ENCODE data around the gene PYCR2.

The PYCR2 gene

DNA sequence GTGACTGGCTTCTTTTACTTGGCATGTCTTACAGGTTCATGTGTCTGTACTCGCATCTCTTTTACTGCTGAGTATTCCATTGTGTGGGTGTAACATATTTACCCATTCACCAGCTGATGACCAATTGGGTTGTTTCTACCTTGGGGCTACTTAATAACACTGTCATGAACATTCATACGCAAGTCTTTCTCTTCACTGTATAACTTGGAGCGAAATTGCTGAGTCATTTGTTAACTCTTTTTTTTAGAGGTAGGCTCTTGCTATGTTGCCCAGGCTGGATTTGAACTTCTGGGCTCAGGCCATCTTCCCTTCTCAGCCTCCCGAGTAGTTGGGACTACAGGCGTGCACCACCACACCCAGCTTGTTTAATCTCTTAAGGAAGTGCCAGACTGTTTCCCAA is 6.5 kb downstream of the PYCR2 start:
- no peak for DNase-seq

DNA sequence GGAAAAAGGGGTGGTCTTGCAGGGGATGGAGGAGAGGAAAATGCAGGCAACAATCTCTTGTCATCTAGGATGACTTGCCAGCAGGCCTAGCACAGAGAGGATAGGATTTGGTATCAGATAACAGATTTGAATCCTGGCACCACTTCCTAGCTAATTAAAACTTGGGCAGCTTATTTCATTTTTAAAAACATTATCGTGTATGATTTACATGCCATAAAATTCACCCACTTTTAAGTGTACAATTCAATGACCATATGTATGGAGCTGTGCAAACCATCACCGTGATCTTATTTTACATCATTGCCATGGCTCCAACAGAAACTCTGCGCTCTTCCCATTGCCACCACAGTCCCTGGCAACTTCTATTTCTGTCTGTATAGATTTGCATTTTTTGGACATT is 6.9 kb downstream of the PYCR2 start:
- DNase-seq: no peak

DNA sequence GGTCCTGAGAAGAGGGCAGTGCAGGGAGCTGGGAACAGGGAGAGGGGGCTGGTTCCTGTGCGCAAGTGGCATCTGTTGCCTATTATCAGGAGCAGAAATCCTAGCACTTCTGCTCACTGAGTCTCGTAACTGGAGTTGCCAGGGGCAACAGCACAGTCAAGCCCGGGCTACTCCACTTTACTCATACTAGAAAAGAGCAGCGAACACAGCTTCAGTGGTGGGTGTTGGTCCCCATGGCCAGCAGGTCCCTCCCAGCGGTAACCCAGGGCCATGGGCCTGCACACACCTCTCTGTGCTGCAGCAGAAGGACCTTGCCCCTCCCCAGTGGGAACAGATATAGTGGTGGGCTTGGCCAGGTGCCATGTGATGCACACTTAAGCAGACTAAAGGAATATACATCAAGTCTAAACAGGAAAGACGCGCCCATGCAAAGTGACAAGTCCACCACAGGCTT is 8.5 kb downstream of the PYCR2 start:
- DNase-seq: no peak

DNA sequence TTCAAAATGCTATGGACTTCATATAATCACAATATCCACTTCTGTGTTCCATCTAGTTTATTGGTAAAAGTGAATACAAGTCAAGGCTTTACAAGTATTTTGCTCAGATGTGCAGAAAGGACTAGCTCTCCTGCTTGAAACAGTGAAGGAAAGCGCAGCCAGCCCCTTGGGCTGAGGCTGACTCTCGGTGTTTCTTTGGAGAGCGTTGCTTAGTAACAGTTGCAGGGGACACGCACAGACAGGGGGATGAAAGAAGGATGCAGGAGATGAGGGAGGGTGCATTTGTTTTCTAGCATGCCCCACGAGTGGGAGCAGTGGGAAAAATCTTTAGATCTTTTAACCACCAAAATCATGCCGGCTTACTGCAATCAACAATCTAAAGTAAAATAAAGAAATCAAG is 9.1 kb downstream of the PYCR2 start:
- no peak for DNase-seq

DNA sequence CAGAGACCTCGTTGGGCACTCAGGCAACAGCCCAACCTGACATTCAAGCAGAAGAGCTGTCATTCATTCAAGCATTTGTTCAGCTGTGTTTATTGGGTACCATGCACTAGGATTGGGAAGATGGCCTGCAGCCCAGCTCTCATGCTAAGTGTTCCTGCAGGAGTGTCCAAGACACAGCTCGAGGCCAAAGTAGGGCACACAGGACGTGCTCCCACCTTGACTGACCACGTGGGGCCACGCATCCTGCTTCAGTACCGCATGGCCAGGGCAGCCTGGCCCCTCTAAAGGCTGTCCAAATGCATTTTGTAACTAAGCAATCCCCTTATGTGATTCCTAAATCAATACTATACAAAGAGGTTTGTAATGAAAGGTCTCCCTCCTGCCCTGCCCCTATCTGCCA is 9.7 kb downstream of the PYCR2 start:
- no peak for DNase-seq

DNA sequence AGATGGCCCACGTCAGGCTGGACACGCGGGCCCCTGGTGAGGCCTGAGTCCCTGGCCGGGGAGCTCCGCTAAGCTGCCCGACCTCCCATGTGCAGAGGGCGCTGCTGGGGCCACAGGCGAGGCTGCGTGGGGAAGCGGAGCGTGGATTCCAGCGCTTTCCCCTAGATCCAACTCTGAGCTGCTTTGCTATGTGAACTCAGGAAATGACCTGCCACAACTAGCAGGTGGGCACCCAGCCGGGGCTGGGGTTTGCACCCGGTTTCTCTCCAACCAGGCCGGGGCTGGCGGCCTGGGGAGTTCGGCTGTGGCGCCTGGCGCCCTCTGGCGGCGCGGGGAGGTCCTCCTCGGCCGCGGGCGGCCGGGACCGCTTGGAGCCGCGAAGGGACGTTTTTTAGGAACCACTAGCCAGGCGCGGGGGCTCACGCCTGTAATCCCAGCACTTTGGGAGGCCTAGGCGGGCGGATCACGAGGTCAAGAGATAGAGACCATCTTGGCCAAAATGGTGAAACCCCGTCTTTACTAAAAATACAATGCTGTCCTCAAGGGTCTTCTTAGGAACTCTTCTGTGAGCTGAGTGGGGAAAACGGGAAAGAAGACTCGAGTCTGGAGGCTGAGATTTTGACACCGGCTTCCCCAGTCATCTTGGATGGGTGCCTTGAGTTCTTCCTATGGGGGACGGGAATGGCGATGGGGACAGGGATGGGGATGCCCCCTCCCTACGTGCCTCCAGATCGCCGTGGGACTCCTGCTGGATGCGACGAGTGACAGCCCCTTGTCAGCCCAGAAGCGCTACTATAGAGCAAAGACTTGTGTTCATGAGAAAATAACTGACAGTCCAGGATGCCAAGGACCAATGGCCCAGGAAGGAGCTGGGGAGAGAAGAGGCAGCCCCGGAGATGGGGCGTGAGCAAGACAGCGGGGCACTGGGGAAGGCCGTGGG is 12.6 kb downstream of the PYCR2 start:
- DNase-seq: no peak

DNA sequence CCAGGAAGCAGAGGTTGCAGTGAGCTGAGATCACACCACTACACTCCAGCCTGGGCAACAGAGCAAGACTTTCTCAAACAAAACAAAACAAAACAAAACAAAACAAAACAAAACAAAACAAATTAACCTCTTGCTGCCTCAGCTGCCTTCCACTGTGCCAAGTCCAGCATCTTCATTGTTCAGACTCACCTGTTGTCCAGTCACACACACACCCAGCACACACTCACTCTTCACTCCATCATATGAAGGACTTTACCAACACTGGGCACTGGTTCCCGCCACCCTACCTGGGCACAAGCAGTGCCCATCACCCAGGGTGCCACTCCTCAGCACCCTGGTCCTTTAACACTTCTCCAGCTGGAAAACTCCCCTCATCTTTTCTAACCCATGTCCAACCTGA is 14.6 kb downstream of the PYCR2 start:
- DNase-seq: no peak

DNA sequence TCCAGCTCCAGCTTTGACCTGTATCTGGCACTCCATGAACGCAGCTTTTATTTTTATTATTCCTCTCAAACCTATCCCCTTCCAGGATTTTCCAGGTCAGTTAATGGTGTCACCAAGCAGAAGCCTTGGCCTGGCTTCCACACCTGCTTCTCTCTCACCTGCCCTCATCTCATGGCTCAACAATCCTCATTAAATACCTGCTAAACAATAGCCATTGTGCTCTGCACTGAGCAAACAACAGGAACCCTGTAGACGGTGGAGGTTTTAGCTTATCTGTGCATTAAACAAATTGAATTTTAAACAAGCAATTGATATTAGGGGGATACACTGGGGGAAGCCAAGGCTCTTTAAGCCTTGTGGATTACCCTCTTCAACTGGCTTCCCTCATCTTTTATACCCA is 15.3 kb downstream of the PYCR2 start:
- no peak for DNase-seq

DNA sequence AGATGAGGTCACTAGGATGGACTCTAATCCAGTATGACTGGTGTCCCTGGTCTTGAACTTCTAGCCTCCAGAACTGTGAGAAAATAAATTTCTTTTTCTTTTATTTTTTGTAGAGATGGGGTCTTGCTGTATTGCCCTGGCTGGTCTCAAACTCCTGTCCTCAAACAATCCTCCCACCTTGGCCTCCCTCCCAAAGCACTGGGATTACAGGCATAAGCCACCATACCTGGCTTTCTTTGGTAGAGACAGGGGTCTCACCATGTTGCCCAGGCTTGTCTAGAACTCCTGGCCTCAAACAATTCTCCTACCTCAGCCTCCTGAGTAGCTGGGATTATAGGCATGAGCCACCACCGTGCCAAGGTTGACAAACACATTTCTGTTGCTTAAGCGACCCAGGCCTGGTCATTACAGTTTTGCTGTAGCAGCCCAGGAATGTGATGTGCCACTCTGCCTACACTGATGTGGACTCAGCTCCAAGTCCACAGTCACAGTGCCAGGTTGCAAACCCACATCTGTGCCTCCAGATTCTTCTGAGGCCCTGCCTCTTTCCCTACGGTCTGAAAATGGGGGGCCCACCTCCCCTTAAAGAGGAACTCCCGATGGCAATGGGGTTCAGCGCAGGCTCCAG is 15.9 kb downstream of the PYCR2 start:
- no peak for DNase-seq

DNA sequence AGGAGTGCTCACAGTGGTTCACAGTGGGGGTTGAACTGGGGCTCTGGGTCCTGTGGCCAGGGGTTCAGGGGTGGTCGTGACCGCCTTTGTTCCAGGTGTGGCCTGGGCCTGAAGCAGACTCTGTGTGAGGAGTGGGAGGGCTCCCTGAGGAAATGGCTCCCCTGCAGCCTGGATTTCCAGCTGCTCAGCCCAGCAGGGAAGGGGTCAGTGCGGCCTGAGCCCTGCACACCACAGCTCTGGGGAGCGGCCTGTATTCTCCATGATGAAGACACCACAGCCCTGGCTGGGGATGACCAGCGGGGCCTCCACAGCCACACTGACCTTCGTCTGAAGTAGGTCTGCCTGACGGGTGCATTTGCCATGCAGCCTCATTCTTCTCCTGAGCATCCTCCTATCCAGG is 16.7 kb downstream of the PYCR2 start:
- no peak for DNase-seq

DNA sequence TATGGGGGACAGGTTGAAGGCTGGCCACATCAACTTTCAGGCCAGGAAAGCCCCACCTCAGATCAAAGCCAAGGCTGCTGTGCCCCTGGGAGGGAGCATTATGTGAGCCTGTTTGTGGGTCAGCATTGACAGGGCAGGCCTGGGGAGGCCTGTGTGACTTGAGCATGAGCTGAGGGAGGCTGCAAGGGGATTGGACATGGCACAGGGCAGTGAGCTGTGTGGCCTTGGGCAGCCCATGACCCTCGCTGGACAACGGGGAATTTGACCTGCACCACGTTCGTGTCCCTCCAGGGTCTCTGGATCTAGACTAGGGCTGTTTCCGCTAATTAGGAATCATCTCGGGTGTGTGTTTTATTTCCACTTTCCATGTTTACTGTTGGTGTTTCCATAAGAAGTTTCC is 17.6 kb downstream of the PYCR2 start:
- DNase-seq: no peak

DNA sequence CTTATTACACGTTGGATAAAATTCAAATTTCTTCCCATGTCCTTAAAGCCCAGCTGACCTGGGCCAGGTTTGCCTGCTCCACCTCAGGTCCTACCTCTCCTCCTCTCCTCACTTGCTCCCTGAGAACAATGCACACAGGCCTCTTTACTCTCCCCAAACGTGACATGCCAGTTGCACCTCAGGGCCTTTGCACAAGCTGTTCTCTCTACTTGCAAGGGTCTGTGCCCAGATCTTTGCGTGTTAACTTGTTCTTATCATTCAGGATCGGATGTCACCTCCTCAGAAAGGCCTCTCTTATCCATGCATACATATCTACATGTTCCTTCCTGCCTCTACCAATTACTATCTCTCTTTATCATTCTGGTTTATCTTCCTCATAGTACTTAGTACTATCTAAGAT is 20.4 kb downstream of the PYCR2 start:
- DNase-seq: no peak

DNA sequence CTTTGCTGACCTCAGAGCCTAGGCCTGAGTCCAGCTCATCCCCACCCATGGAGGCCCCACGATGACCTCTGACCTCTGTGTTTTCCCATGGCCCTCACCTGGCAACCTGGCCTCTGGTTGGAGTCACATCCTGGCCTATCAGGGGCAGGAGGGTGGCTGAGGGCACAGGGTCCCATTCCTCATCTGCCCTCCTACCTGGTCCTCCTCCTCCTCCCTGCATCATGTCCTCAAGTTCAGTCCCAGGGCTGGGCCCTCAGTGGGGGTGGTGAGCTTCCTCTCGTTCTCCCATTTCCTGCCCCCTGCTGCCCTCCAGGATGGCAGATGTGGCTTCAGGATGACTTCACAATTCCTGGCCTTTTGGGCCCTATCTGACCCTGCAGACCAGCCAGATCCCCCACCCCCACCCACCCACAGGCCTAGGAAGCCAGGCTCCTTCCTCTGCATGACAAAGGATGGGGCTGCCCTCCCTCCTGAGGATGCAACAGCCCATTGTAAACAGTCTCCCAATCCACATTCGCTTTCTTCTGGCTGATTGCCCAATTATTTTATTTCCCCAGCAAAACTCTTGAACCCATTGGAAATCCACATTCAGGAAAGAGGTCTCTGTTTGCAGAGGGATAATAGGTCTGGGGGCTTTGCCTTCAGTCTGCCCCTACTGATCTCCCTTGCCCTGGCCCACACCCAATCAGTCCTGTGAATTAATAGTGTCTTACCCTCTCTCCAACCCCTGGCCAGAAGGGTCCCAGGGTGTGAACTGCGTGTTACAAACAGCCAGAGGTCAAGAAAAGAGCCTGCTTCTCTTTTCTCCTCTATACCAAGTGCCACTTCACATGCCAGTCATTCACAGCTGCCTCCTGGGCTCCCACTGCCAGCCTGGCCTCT is 24.8 kb downstream of the PYCR2 start:
- no peak for DNase-seq

DNA sequence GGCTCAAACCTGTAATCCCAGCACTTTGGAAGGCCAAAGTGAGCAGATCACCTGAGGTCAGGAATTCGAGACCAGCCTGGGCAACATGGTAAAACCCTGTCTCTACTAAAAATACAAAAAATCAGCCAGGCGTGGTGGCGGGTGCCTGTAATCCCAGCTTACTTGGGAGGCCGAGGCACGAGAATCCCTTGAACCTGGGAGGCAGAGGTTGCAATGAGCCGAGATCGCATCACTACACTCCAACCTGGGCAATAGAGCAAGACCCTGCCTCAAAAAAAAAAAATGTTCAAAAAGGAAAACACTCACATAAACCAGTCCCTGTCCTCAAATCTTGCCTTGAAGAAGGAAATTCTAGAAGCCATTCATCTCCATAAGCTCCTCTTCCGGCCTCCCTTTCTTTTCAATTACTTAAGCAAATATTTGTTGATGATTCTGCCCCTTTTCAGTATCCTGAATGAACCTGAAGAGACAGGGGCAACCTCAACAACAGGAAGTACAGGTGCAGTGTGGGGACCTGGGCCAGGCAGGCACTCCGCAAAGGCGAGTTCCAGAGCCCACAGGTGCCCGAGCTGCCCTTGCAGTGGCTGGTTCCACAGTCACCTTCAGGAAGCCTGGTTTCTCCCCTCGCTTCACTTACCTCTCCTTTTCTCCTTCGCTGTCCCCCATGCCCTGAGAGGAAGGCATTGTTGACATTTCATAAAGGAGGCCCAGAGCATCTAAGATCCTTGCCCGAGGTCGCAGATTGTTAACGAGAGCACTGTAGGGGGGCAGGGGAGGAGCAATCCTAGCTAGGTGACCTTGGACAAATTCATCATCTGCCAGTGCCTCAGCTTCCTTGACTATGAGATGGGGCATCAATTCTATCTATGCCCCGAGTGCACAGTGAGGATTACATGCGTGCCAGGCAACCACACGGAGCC is 26.2 kb downstream of the PYCR2 start:
- no peak for DNase-seq

DNA sequence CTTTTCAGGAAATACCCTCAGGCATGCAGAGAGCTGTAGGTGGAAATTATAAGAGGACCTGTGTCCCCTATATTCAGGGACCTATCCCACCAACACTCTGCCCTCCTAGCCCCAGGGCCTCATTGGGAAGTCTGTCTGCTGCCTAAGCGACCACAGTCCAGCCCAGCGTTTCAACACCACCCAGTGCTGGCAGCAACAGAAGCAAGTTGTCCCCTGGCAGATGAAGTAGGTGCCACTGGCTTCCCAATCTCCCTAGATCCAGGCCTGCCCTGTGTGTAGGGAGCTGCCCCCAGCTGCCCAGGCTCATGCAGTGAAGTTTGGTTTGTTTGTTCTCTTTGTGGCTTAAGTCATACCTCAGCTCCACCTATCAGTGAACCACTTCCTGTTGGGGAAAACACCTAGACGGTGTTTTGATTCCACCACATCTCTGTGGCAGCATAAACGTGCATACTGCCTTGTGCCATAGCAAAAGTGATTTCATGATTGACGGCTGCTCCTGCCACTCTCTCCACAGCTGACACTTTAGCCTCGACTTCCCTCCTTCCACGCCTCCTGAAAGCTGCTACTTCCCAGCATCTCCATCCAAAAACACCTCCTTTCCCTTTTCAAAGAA is 27.0 kb downstream of the PYCR2 start:
- DNase-seq: no peak

DNA sequence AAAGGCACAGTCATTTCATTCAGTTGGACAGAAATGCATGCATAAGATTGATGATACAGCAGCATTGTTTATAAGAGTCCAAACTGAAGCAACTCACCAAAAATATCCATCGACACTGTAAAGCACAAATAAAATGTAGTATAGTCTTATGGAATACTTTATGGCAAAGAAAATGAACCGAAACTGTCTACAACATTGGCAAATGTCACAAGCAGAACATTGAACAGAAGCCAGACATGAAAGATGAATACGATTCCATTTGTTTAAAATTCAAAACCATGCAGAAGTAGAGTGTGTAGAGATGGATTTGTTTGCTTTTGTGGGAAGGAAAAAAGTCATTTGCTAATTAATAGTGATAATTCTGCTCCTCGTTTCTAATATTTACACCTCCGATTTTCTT is 27.6 kb downstream of the PYCR2 start:
- DNase-seq: no peak

DNA sequence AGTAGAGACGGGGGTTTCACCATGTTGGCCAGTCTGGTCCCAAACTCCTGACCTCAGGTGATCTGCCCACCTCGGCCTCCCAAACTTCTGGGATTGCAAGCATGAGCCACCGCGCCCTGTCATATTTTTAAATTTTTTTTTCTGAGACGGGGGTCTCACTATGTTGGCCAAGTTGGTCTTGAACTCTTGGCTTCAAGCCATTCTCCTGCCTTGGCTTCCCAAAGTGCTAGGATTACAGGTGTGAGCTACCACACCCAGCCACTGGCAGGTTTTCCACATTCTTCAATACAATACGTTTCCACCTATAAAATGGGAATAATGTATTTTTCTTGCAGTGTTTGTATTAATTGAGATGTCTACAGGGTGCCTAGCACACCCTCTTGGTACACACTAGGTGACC is 31.7 kb downstream of the PYCR2 start:
- no peak for DNase-seq

DNA sequence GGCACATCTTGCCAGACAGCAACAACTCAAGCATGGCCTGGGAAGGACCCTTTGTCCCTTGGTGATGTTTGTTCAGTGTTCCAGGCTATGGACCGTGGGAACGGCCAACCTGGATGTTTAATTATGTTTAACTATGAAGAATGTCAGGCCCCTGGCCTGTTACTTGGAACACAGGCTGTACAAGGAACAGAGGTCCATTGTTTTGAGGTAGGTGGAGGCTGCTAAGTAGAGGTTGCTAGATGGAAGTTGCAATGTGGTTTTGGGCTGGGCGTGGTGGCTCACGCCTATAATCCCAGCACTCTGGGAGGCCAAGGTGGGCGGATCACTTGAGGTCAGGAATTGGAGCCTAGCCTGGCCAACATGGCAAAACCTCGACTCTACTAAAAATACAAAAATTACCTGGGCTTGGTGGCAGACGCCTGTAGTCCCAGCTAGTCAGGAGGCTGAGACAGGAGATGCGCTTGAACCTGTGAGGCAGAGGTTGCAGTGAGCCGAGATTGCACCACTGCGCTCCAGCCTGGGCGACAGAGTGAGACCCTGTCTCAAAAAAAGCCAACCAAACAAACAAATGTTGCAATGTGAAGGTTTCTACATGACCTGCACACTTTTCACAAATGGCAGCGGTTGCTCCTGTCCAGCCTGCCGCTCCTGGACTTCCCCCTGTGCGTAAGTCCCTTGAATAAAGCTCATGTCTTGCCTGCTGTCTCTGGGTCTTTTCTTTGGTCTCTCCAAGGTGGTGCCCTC is 32.6 kb downstream of the PYCR2 start:
- DNase-seq: no peak

DNA sequence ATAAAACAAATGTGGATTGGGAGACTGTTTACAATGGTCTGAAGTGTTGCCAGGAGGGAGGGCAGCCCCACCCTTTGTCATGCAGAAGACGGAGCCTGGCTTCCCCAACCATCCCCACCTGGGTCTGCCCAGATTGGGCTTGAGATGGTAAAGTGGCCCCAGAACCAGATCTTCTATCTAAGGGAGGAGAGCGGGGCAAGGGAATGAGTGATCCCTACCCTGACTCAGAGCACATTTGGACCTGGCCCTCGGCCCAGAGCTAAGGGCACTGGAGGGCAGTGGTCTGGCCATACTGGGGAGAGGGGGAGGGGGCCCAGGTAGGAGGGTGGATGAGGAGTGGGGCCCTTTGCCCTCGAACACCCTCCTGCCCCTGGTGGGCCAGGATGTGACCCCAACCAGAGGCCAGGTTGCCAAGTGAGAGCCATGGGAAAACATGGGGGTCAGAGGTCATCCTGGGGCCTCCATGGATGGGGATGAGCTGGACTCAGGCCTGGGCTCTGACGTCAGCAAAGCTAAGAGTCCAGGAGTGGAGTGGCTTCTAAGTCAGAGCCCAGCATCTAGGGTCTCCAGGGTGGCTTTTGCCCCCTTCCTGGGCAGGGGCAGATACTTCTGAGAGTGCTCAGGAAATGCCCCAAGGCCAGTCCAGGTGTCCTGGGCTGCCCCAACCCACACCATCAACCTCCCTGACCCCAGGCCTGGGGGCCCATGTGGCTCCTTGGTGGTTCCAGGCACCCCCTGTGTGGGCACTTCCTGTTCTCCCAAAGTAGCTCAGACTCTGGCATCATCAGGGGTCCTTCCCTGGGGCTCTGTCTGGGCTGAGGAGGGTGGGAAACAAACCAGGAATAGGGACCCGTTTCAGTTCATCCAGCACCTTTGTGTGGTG is 33.5 kb downstream of the PYCR2 start:
- DNase-seq: no peak

DNA sequence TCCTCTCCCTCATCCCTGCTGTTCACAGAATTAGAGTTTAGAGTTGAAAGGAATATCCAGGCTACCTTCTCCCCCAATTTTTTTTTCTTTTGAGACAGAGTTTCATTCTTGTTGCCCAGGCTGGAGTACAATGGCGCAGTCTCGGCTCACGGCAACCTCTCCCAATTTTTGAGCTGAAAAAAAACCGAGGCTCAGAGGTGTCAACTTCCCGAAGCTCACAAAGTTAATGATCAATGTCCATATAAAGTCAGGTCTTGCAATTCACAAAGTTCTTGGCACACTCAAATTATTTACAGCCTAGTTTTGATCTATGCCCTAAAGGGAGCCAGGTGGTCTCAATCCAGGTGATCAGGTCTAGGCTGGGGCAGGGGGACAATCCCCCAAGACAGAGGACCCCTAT is 34.3 kb downstream of the PYCR2 start:
- no peak for DNase-seq
